Thyroid gland (tissue), 4 donors: ENCODE results near the gene SYTL2.

Experiments
- POLR2A ChIP-seq, 2 donors: fragments of 450-650 bp; IDR thresholded peaks; one replicate each; pipeline ENCODE4 v1.6.1; 2017; ENCODE audit warnings: antibody characterized with exemption in 2 of 2, mild to moderate bottlenecking in 2 of 2, moderate library complexity in 1 of 2
- TF ChIP-seq, protein P1 (sequence below), 6 experiments: fragments of 200-600 bp in 3 of 6; fragments of 450-650 bp in 3 of 6; sonication (generic) in 3 of 6; IDR thresholded peaks; one replicate each; pipeline ENCODE4 v1.5.1; 2016 to 2019; ENCODE audit warnings: antibody characterized with exemption in 6 of 6, mild to moderate bottlenecking in 2 of 6, inconsistent platforms in 1 of 6, moderate library complexity in 1 of 6

DNA sequence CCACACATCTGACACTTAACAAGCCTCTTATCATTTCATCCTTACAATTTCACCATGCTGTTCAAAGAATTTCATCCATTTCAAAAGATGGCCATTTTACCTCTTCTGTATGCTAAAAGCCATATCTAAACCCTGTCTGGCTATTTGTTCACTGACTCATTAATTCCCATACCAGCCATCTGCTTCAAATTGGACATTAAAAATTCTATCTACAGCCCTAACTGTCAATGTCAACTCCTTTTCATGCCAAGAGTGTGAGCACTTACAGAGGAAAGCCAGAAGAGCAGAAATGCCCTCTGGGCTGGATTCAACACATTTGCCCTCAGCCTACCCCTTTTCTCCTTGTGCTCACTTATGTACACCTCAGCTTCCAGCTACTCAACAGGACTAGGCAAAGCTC lies 59.2 kb downstream of the SYTL2 start:
- TF ChIP-seq, protein P1, sequence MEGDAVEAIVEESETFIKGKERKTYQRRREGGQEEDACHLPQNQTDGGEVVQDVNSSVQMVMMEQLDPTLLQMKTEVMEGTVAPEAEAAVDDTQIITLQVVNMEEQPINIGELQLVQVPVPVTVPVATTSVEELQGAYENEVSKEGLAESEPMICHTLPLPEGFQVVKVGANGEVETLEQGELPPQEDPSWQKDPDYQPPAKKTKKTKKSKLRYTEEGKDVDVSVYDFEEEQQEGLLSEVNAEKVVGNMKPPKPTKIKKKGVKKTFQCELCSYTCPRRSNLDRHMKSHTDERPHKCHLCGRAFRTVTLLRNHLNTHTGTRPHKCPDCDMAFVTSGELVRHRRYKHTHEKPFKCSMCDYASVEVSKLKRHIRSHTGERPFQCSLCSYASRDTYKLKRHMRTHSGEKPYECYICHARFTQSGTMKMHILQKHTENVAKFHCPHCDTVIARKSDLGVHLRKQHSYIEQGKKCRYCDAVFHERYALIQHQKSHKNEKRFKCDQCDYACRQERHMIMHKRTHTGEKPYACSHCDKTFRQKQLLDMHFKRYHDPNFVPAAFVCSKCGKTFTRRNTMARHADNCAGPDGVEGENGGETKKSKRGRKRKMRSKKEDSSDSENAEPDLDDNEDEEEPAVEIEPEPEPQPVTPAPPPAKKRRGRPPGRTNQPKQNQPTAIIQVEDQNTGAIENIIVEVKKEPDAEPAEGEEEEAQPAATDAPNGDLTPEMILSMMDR (IDR thresholded peaks at IDR 0.05), result no peak
- TF ChIP-seq POLR2A (IDR thresholded peaks at IDR 0.05), result no peak
